K562 (cell line): ENCODE measurements around the gene LRMDA. TPM values are rescaled to one million over a fixed set of nuclear protein-coding genes. Genes with fewer than 3 reads are reported as not detected.
A peak's percentile ranks its signal among the peaks of the same experiment; 100 is the strongest.

Experiments used
- ATAC-seq: fragments of 200-7000 bp; cut with Tn5 transposase; 3 replicates; pipeline ENCODE4 v1.9.1; 2020; ENCODE audit warnings: moderate library complexity
- BruUV-seq: library from RNA; stranded (reverse); fragments of 400-500 nt; replicated peaks from 2 replicates; lab custom pipeline; 2021; lab: Mats Ljungman, UMichigan
- CTCF ChIA-PET: fragments of 300-600 bp; formaldehyde crosslinking; extraction: SDS; loops from one replicate; lab custom pipeline; 2021; ENCODE audit warnings: low intra/inter-chr PET ratio; lab: Yijun Ruan, JAX
- POLR2A ChIA-PET: fragments of 300-600, 350-650 bp; sonication (Branson Sonifier 250); formaldehyde crosslinking; extraction: SDS; loops from one replicate; lab custom pipeline; 2021; ENCODE audit warnings: antibody characterized with exemption, inconsistent platforms; lab: Yijun Ruan, JAX
- DNase-seq, 4 experiments: peaks; one replicate each; pipeline versions ENCODE4 v3.0.0 to v3.0.0-alpha.2; 2011 to 2018; ENCODE audit warnings: low spot score in 3 of 4, mixed read lengths in 3 of 4; ENCODE audit errors: extremely low read depth in 1 of 4
- FAIRE-seq: peaks from 2 replicates; lab custom pipeline; 2011; peaks lifted over from hg19 to GRCh38; lab: Jason Lieb, UNC
- H2AFZ ChIP-seq: 2 replicates; pipeline ENCODE4 v1.6.0; 2011; ENCODE audit warnings: low read depth, low read length, control low read depth, inconsistent platforms
- H3K27ac ChIP-seq: fragments of 200-600 bp; 3 replicates; pipeline ENCODE4 v1.8.0; 2011; ENCODE audit warnings: low read depth, mild to moderate bottlenecking, control low read depth, inconsistent platforms, low read length, moderate library complexity, mixed read lengths; ENCODE audit errors: extremely low read depth
- H3K27me3 ChIP-seq, 2 experiments: fragments of 300-600 bp in 1 of 2; 2 replicates in 1 of 2; 3 replicates in 1 of 2; pipeline versions ENCODE4 v1.6.0 to v1.8.0; 2011; ENCODE audit warnings: inconsistent platforms in 2 of 2, low read length in 2 of 2, mild to moderate bottlenecking in 1 of 2, mixed read lengths in 1 of 2, moderate library complexity in 1 of 2; ENCODE audit not compliant: control insufficient read depth in 2 of 2, insufficient read depth in 2 of 2
- H3K36me3 ChIP-seq: fragments of 300-600 bp; 3 replicates; pipeline ENCODE4 v1.8.0; 2011; ENCODE audit warnings: mild to moderate bottlenecking, low read length, inconsistent platforms; ENCODE audit not compliant: control insufficient read depth, insufficient read depth
- H3K4me1 ChIP-seq, 2 experiments: fragments of 200-600 bp in 1 of 2; replicated peaks in 1 of 2; 2 replicates in 1 of 2; 3 replicates in 1 of 2; pipeline versions ENCODE4 v1.5.1 to v1.8.0; 2011; ENCODE audit warnings: inconsistent platforms in 2 of 2, low read length in 2 of 2, mild to moderate bottlenecking in 1 of 2, mixed read lengths in 1 of 2, moderate library complexity in 1 of 2; ENCODE audit not compliant: control insufficient read depth in 2 of 2, insufficient read depth in 2 of 2
- H3K4me2 ChIP-seq: 2 replicates; pipeline ENCODE4 v1.6.1; 2011; ENCODE audit warnings: low read length, control low read depth, inconsistent platforms, mixed read lengths; ENCODE audit not compliant: insufficient read depth
- H3K4me3 ChIP-seq: fragments of 200-600 bp; sonication (generic), shearing (Covaris generic); 2 replicates; pipeline ENCODE4 v1.5.1; 2016; ENCODE audit warnings: control low read depth, inconsistent platforms
- H3K79me2 ChIP-seq: fragments of 200-600 bp; 3 replicates; pipeline ENCODE4 v1.8.0; 2011; ENCODE audit warnings: low read length, inconsistent platforms; ENCODE audit not compliant: control insufficient read depth, insufficient read depth
- H3K9ac ChIP-seq, 2 experiments: 2 replicates each; pipeline versions ENCODE4 v1.6.0 to v1.6.1; 2011; ENCODE audit warnings: low read depth in 2 of 2, low read length in 2 of 2, control low read depth in 1 of 2, inconsistent platforms in 1 of 2, mild to moderate bottlenecking in 1 of 2, mixed read lengths in 1 of 2; ENCODE audit not compliant: insufficient read depth in 1 of 2
- H3K9me1 ChIP-seq: one replicate; pipeline ENCODE4 v1.6.0; 2011; ENCODE audit warnings: inconsistent platforms, mild to moderate bottlenecking, low read length, moderate library complexity; ENCODE audit not compliant: control insufficient read depth, insufficient read depth
- H3K9me3 ChIP-seq: replicated peaks from 2 replicates; pipeline ENCODE4 v1.5.1; 2011; ENCODE audit warnings: low read depth, low read length, inconsistent platforms; ENCODE audit not compliant: control insufficient read depth, insufficient read depth
- H4K20me1 ChIP-seq: replicated peaks from 2 replicates; pipeline ENCODE4 v1.6.1; 2011; ENCODE audit warnings: low read length, inconsistent platforms, mixed read lengths; ENCODE audit not compliant: control insufficient read depth, insufficient read depth
- HDAC1 ChIP-seq, 2 experiments: fragments of 450-650 bp; IDR thresholded peaks; 2 replicates each; pipeline ENCODE4 v1.6.1; 2016 to 2017; ENCODE audit warnings: inconsistent platforms in 1 of 2, mild to moderate bottlenecking in 1 of 2, moderate library complexity in 1 of 2
- MTA2 ChIP-seq: fragments of 450-650 bp; IDR thresholded peaks from 2 replicates; pipeline ENCODE4 v1.6.1; 2016; ENCODE audit warnings: low read depth
- SRSF9 ChIP-seq: fragments of 200-400 bp; formaldehyde crosslinking; IDR thresholded peaks from 2 replicates; pipeline ENCODE4 v1.6.1; 2017; ENCODE audit warnings: low read depth, low read length, borderline replicate concordance
- WGBS: fragments of 100-300 bp; shearing (Covaris generic); methylation state at CpG from one replicate; pipeline ENCODE4 v1.1.6; 2016; ENCODE audit warnings: low coverage, mixed read lengths; ENCODE audit not compliant: insufficient coverage; ENCODE audit errors: missing lambda C conversion rate; 5-methylcytosine and 5-hydroxymethylcytosine counted together
- in situ Hi-C: fragments of 300-500 bp; cut with MboI; formaldehyde crosslinking; loops from 4 replicates; pipeline ENCODE4 v1.15.0; 2018; ENCODE audit warnings: inconsistent platforms, mixed read lengths
- intact Hi-C: fragments of 100-400 bp; cut with micrococcal nuclease; formaldehyde crosslinking; loops from 2 replicates; pipeline ENCODE4 v1.14.2; 2022
- polyA plus RNA-seq, 8 experiments: library from polyadenylated mRNA; depleted of rRNA in 4 of 8; stranded (reverse) in 5 of 8; unstranded in 3 of 8; fragments of >200 nt; fragmentation: Nextera tagmentation in 2 of 8; fragmentation: Illumina TruSeq in 1 of 8; extraction: Ambion mirVana in 2 of 8; extraction: Trizol in 1 of 8; gene quantifications; 2 replicates each; pipeline versions ENCODE4 v1.2.1 to v1.2.3, GENCODE V29; 2011 to 2014; ENCODE audit warnings: inconsistent platforms in 1 of 8, missing spikeins in 1 of 8
- total RNA-seq, 7 experiments: library from RNA; depleted of rRNA in 6 of 7; stranded (reverse); fragments of >200 nt in 6 of 7; fragmentation: Illumina TruSeq in 2 of 7; extraction: Trizol in 2 of 7; gene quantifications; 2 replicates each; pipeline versions ENCODE4 v1.2.1 to v1.2.3, GENCODE V29; 2011 to 2021; ENCODE audit warnings: low replicate concordance in 1 of 7
- TF ChIP-seq, protein P1 (sequence below): fragments of 450-650 bp; IDR thresholded peaks from 2 replicates; pipeline ENCODE4 v1.6.1; 2016; ENCODE audit warnings: borderline replicate concordance
- TF ChIP-seq, protein P2 (sequence below): sonication (generic); formaldehyde crosslinking; IDR thresholded peaks from 2 replicates; pipeline ENCODE4 v1.8.0; 2022; ENCODE audit warnings: missing genetic modification reagents, mild to moderate bottlenecking, borderline replicate concordance
- TF ChIP-seq, protein P3 (sequence below), 2 experiments: IDR thresholded peaks in 1 of 2; conservative IDR thresholded peaks in 1 of 2; 2 replicates each; pipeline ENCODE4 v1.6.1; 2016; ENCODE audit warnings: low read depth in 2 of 2, mild to moderate bottlenecking in 1 of 2, missing compliant biosample characterization in 1 of 2, missing genetic modification characterization in 1 of 2, moderate library complexity in 1 of 2

LRMDA gene
- total and polyA plus RNA-seq, 9 of the 15 experiments (the other 6 are each of a cell fraction or from before 2014, with no cell fraction given), result 0.25 TPM; not detected in 8

DNA sequence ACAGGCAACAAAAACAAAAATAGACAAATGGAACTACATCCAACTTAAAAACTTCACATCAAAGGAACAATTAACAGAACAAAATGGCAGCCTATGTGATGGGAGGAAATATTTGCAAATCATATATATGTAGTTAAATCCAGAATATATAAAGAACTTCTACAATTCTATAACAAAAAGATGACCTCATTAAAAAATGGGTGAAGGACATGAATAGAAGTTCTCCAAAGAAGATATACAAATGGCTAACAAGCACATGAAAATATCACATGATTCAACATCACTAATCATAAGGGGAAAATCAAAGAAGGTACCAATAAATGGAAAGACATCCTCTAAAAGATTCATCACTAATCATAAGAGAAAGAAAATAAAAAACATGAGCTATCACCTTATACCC lies 416.1 kb downstream of the LRMDA start (continued):
- TF ChIP-seq, protein P1, sequence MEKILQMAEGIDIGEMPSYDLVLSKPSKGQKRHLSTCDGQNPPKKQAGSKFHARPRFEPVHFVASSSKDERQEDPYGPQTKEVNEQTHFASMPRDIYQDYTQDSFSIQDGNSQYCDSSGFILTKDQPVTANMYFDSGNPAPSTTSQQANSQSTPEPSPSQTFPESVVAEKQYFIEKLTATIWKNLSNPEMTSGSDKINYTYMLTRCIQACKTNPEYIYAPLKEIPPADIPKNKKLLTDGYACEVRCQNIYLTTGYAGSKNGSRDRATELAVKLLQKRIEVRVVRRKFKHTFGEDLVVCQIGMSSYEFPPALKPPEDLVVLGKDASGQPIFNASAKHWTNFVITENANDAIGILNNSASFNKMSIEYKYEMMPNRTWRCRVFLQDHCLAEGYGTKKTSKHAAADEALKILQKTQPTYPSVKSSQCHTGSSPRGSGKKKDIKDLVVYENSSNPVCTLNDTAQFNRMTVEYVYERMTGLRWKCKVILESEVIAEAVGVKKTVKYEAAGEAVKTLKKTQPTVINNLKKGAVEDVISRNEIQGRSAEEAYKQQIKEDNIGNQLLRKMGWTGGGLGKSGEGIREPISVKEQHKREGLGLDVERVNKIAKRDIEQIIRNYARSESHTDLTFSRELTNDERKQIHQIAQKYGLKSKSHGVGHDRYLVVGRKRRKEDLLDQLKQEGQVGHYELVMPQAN, result no peak
- TF ChIP-seq SRSF9, result no peak
- no peak for TF ChIP-seq MTA2
- TF ChIP-seq, protein P2, sequence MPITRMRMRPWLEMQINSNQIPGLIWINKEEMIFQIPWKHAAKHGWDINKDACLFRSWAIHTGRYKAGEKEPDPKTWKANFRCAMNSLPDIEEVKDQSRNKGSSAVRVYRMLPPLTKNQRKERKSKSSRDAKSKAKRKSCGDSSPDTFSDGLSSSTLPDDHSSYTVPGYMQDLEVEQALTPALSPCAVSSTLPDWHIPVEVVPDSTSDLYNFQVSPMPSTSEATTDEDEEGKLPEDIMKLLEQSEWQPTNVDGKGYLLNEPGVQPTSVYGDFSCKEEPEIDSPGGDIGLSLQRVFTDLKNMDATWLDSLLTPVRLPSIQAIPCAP (CRISPR knock-in tag), result no peak

DNA sequence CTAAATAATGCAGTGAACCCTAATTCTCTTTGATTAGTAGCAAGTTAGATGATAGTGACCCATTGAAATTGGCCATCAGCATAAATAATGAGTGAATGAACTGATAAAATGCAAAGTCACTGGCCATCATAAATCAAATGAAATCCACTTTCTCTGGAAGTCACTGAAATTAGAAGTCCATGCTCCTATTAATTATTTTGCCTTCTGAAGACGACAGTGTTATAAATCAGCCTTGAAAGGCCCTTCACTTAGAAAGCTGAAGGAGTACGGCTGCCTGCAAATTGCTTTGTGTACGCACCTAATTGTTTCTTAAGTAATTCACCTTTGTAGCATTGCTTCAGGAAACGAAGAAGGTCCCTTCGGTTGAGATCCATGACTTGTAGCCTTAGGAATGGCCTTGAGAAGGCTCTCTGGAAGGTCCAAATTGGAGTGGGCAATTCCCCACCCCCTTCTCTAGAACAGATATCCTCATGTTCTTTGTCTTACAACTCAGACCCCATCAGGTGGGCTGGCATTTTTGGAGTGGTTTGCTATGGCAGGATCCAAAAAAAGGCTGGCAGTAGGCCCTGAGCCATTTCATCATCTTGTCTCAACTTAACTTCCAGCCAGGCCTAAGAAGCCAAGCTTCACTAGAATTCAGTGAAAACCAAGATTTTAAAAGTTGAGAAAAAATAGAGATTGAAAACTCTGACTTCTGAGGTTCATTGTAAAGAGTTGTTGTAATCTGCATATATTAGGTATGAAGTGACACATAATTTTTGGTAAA lies 420.3 kb downstream of the LRMDA start:
- in situ Hi-C loops (no loop called here), intact Hi-C loops (no loop called here)
- Histone ChIP-seq H2AFZ (no peak overlapping the region), H3K9me3 (no peaks in the 10 kb centered on the region), H3K4me3 (no peak overlapping the region), H3K9ac (no peak overlapping the region), H3K36me3 (no peaks in the 10 kb centered on the region), H3K4me2 (no peak overlapping the region), H3K27me3 (no peaks in the 10 kb centered on the region), H3K27ac (no peak overlapping the region), H3K4me1 (no peaks in the 10 kb centered on the region), H3K9me1 (no peaks in the 10 kb centered on the region), H3K79me2 (no peaks in the 10 kb centered on the region), H4K20me1 (no peaks in the 10 kb centered on the region)
- ChIA-PET CTCF (no interaction called here), POLR2A (interaction anchor here (1.1 kb wide), 1 partner anchor 73 kb away, joined by 3 read pairs; no protein-coding TSS in a partner anchor)
- 2% methylated on average over 5 of the region's 5 CpGs for WGBS
- FAIRE-seq (no peak), DNase-seq (no peak), ATAC-seq (no peak)
- no TSS peak for BruUV-seq
- TF ChIP-seq, protein P3, sequence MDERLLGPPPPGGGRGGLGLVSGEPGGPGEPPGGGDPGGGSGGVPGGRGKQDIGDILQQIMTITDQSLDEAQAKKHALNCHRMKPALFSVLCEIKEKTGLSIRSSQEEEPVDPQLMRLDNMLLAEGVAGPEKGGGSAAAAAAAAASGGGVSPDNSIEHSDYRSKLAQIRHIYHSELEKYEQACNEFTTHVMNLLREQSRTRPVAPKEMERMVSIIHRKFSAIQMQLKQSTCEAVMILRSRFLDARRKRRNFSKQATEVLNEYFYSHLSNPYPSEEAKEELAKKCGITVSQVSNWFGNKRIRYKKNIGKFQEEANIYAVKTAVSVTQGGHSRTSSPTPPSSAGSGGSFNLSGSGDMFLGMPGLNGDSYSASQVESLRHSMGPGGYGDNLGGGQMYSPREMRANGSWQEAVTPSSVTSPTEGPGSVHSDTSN (CRISPR knock-in tag; IDR thresholded peaks at IDR 0.05; ENCODE audit: low read depth), result no peak
- TF ChIP-seq, protein P3 (tag; conservative IDR thresholded peaks at IDR 0.05; ENCODE audit: low read depth), result 0 out of 2 replicates have a peak, but pooled peaks have one; percentile 9
- TF ChIP-seq HDAC1 (IDR thresholded peaks at IDR 0.05), result no peak
